Measurements from ENCODE around the gene ZMAT2.

DNA sequence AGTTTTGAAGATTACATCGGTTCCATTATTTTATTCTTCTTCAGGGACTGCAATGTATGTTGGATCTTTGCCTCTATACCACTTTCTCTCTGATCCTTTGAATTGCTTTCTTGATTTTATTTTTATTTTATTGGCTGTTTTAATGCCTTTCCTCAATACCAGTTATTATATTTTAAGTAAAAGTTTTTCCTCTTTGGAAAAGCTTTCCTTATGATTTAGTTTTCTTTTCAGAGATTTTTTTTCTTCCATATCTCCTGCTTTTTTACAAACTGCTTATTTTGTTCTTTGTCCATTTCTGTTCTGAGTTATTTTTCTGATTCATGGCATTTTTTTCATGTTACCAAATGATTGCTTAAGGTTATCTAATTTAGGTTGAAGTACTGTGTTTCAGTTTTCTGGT lies 11.5 kb downstream of the ZMAT2 start:
- TF ChIP-seq ZNF384 (IDR thresholded peaks at IDR 0.05) (no peak), SUZ12 (IDR thresholded peaks at IDR 0.05) (no peak), ELF4 (IDR thresholded peaks at IDR 0.05) (no peak), FOXK2 (IDR thresholded peaks at IDR 0.05) (no peak)
